ENCODE data around the gene CASZ1.

Gene CASZ1

GRCh38 chr1:10673109-10673711 lies 123.2 kb downstream of the CASZ1 start:
- ChIA-PET POLR2A (no interaction called here), CTCF (no interaction called here)
- no peak for TF ChIP-seq CTCF (IDR thresholded peaks at IDR 0.05; ENCODE audit: insufficient read depth, low read length, missing control alignments)
- H3K4me3 ChIP-seq (ENCODE audit: low read depth, low read length), result no peak overlapping the region
- no peak for DNase-seq (ENCODE audit: low read depth, low spot score)

GRCh38 chr1:10672343-10673050 lies 123.9 kb downstream of the CASZ1 start:
- CTCF ChIA-PET, result no interaction called here

GRCh38 chr1:10671622-10672342 lies 124.7 kb downstream of the CASZ1 start:
- ChIA-PET CTCF (no interaction called here), POLR2A (interaction anchor here (0.5 kb wide), 1 partner anchor 155 kb away, joined by 3 read pairs; no protein-coding TSS in a partner anchor)
- no peak for TF ChIP-seq CTCF (IDR thresholded peaks at IDR 0.05; ENCODE audit: insufficient read depth, low read length, missing control alignments)
- DNase-seq (ENCODE audit: low read depth, low spot score), result no peak
- H3K4me3 ChIP-seq (ENCODE audit: low read depth, low read length), result no peak overlapping the region

More at GRCh38 chr1:10672343-10673050, 123.9 kb downstream of the CASZ1 start:
- H3K4me3 ChIP-seq (ENCODE audit: low read depth, low read length), result no peak overlapping the region
- POLR2A ChIA-PET, result no interaction called here
- DNase-seq (ENCODE audit: low read depth, low spot score), result no peak
- no peak for TF ChIP-seq CTCF (IDR thresholded peaks at IDR 0.05; ENCODE audit: insufficient read depth, low read length, missing control alignments)

GRCh38 chr1:10671090-10671489 lies 125.4 kb downstream of the CASZ1 start:
- CTCF ChIA-PET, result no interaction called here
- POLR2A ChIA-PET, result no interaction called here
- H3K4me3 ChIP-seq (ENCODE audit: low read depth, low read length), result no peak overlapping the region
- no peak for TF ChIP-seq CTCF (IDR thresholded peaks at IDR 0.05; ENCODE audit: insufficient read depth, low read length, missing control alignments)
- DNase-seq (ENCODE audit: low read depth, low spot score), result no peak

GRCh38 chr1:10670190-10670589 lies 126.3 kb downstream of the CASZ1 start:
- TF ChIP-seq CTCF (IDR thresholded peaks at IDR 0.05; ENCODE audit: insufficient read depth, low read length, missing control alignments), result no peak
- DNase-seq (ENCODE audit: low read depth, low spot score), result no peak
- ChIA-PET POLR2A (no interaction called here), CTCF (no interaction called here)
- no peak overlapping the region for H3K4me3 ChIP-seq (ENCODE audit: low read depth, low read length)

- no peak for TF ChIP-seq CTCF (IDR thresholded peaks at IDR 0.05; ENCODE audit: insufficient read depth, low read length, missing control alignments)
- ChIA-PET POLR2A (no interaction called here), CTCF (no interaction called here)
- no peak overlapping the region for H3K4me3 ChIP-seq (ENCODE audit: low read depth, low read length)
- no peak for DNase-seq (ENCODE audit: low read depth, low spot score)
Measured at GRCh38 chr1:10669570-10669969, 126.9 kb downstream of the CASZ1 start.

All from AG04449 (cell line).